PC-9 (cell line): ENCODE data around the gene ADARB2.

Source experiments
- CTCF ChIP-seq: fragments of 200-600 bp; sonication (generic); conservative IDR thresholded peaks from 2 replicates; pipeline ENCODE4 v1.6.1; 2017; ENCODE audit warnings: mixed run types, antibody characterized with exemption, mild to moderate bottlenecking, moderate library complexity
- EZH2 ChIP-seq: fragments of 200-600 bp; sonication (generic); IDR thresholded peaks from 2 replicates; pipeline ENCODE4 v1.8.0; 2017; ENCODE audit warnings: antibody characterized with exemption, low read depth

- TF ChIP-seq CTCF: no peak
- TF ChIP-seq EZH2: no peak
Observed at GRCh38 chr10:1169981-1170866, 567.1 kb downstream of the ADARB2 start.
